K562 (cell line): ENCODE data around the gene SH3BP4.

Experiments
- BRCA1 ChIP-seq, 2 experiments: fragments of 450-650 bp in 1 of 2; sonication (generic) in 1 of 2; formaldehyde crosslinking in 1 of 2; IDR thresholded peaks; 2 replicates each; pipeline versions ENCODE4 v1.5.0 to v1.6.1; 2017 to 2020; ENCODE audit warnings: mild to moderate bottlenecking in 1 of 2, missing genetic modification reagents in 1 of 2
- CHD2 ChIP-seq: IDR thresholded peaks from 2 replicates; pipeline ENCODE4 v1.6.1; 2011; ENCODE audit warnings: low read depth, low read length
- CTCF ChIP-seq, 3 experiments: IDR thresholded peaks in 2 of 3; conservative IDR thresholded peaks in 1 of 3; 2 replicates each; pipeline ENCODE4 v1.5.1; 2011 to 2012; ENCODE audit warnings: low read length in 3 of 3, mild to moderate bottlenecking in 3 of 3, control low read depth in 2 of 3, improper control_type of control experiment in 1 of 3, inconsistent platforms in 1 of 3, low read depth in 1 of 3, mixed read lengths in 1 of 3, moderate library complexity in 1 of 3; ENCODE audit not compliant: insufficient read depth in 2 of 3
- E4F1 ChIP-seq: fragments of 250-450 bp; sonication (Bioruptor Pico); IDR thresholded peaks from 2 replicates; pipeline ENCODE4 v1.5.0; 2021; ENCODE audit warnings: mild to moderate bottlenecking, borderline replicate concordance
- FIP1L1 ChIP-seq: fragments of 200-400 bp; formaldehyde crosslinking; IDR thresholded peaks from 2 replicates; pipeline ENCODE4 v1.6.1; 2018; ENCODE audit warnings: mild to moderate bottlenecking, low read depth, low read length; ENCODE audit not compliant: poor library complexity, severe bottlenecking
- MAX ChIP-seq: sonication (generic); formaldehyde crosslinking; IDR thresholded peaks from 2 replicates; pipeline ENCODE4 v1.9.0; 2022; ENCODE audit warnings: mild to moderate bottlenecking, missing genetic modification reagents
- MECOM ChIP-seq: fragments of 250-450 bp; sonication (Bioruptor Pico); IDR thresholded peaks from 2 replicates; pipeline ENCODE4 v1.8.0; 2022; ENCODE audit warnings: inconsistent platforms
- RNF219 ChIP-seq: fragments of 250-450 bp; sonication (Bioruptor Pico); IDR thresholded peaks from 2 replicates; pipeline ENCODE4 v1.5.0; 2022; ENCODE audit warnings: mild to moderate bottlenecking
- THAP7 ChIP-seq: fragments of 250-450 bp; sonication (Bioruptor Pico); IDR thresholded peaks from 2 replicates; pipeline ENCODE4 v1.5.0; 2021
- ZBTB40 ChIP-seq, 2 experiments: fragments of 450-650 bp in 1 of 2; sonication (generic) in 1 of 2; formaldehyde crosslinking in 1 of 2; IDR thresholded peaks; 2 replicates each; pipeline versions ENCODE4 v1.7.1 to v1.9.0; 2016 to 2022; ENCODE audit warnings: inconsistent platforms in 1 of 2, mild to moderate bottlenecking in 1 of 2, missing genetic modification reagents in 1 of 2
- ZNF436 ChIP-seq: fragments of 250-450, 450-650 bp; sonication (Bioruptor Pico); formaldehyde crosslinking; IDR thresholded peaks from 2 replicates; pipeline ENCODE4 v1.7.0; 2020; ENCODE audit warnings: mild to moderate bottlenecking
- ZNF740 ChIP-seq, 3 experiments: fragments of 200-800 bp in 1 of 3; sonication (Bioruptor generic) in 1 of 3; sonication (generic) in 1 of 3; formaldehyde crosslinking in 1 of 3; IDR thresholded peaks; 2 replicates each; pipeline versions ENCODE4 v1.6.1 to v1.8.0; 2016 to 2022; ENCODE audit warnings: mild to moderate bottlenecking in 2 of 3, missing compliant biosample characterization in 2 of 3, missing genetic modification characterization in 2 of 3, missing genetic modification reagents in 1 of 3

GRCh38 chr2:234911271-234911670 is 40.5 kb upstream of the SH3BP4 start:
- TF ChIP-seq MECOM (CRISPR knock-in tag) (no peak), ZNF436 (CRISPR knock-in tag) (no peak), THAP7 (CRISPR knock-in tag) (no peak), FIP1L1 (no peak), MAX (CRISPR knock-in tag) (no peak), E4F1 (CRISPR knock-in tag) (no peak), ZBTB40 (IDR thresholded peaks at IDR 0.05) (no peak), ZBTB40 (CRISPR knock-in tag; IDR thresholded peaks at IDR 0.05) (no peak), BRCA1 (IDR thresholded peaks at IDR 0.05) (no peak), BRCA1 (CRISPR knock-in tag; IDR thresholded peaks at IDR 0.05) (no peak), RNF219 (CRISPR knock-in tag) (no peak), ZNF740 (CRISPR knock-in tag; IDR thresholded peaks at IDR 0.05) (no peak), ZNF740 (tag; IDR thresholded peaks at IDR 0.05) (no peak), CTCF (IDR thresholded peaks at IDR 0.05 in 2 of 3, conservative IDR thresholded peaks at IDR 0.05 in 1 of 3; ENCODE audit: insufficient read depth in 2 of 3, low read depth in 1 of 3, low read length in 3 of 3) (no peak), CHD2 (no peak)
